Mesendoderm (in vitro differentiated cells): ENCODE results near the gene TMC1.
"Not testable (repeated sequence)": the region's sequence is repeated elsewhere in the genome, so short reads cannot be mapped to it uniquely, and the experiment has no call there.

Experiments
- DNase-seq: peaks from one replicate; pipeline ENCODE4 v3.0.0; 2013
- H2AK5ac ChIP-seq: 2 replicates; pipeline ENCODE4 v1.6.1; 2013; ENCODE audit warnings: low read length, inconsistent platforms
- H2BK120ac ChIP-seq: 2 replicates; pipeline ENCODE4 v1.6.1; 2013; ENCODE audit warnings: low read depth, mild to moderate bottlenecking, low read length, moderate library complexity, mixed read lengths
- H2BK15ac ChIP-seq: replicated peaks from 2 replicates; pipeline ENCODE4 v1.6.1; 2013; ENCODE audit warnings: low read depth, mild to moderate bottlenecking, moderate library complexity
- H2BK5ac ChIP-seq: 2 replicates; pipeline ENCODE4 v1.6.1; 2013; ENCODE audit warnings: low read length, inconsistent platforms
- H3K18ac ChIP-seq: 2 replicates; pipeline ENCODE4 v1.6.1; 2013; ENCODE audit warnings: mild to moderate bottlenecking, low read length, mixed read lengths
- H3K23ac ChIP-seq: one replicate; pipeline ENCODE4 v1.6.1; 2013; ENCODE audit warnings: low read length
- H3K27ac ChIP-seq: 2 replicates; pipeline ENCODE4 v1.5.1; 2013; ENCODE audit warnings: low read depth, mild to moderate bottlenecking, inconsistent platforms, low read length, moderate library complexity
- H3K27me3 ChIP-seq: 2 replicates; pipeline ENCODE4 v1.6.1; 2013; ENCODE audit warnings: low read length, control low read depth, mild to moderate bottlenecking, inconsistent platforms; ENCODE audit not compliant: insufficient read depth, poor library complexity
- H3K36me3 ChIP-seq: 2 replicates; pipeline ENCODE4 v1.6.1; 2013; ENCODE audit warnings: low read length, inconsistent platforms; ENCODE audit not compliant: control insufficient read depth, insufficient read depth
- H3K4ac ChIP-seq: one replicate; pipeline ENCODE4 v1.6.1; 2013; ENCODE audit warnings: low read depth, mild to moderate bottlenecking, low read length, moderate library complexity
- H3K4me1 ChIP-seq: 2 replicates; pipeline ENCODE4 v1.6.1; 2013; ENCODE audit warnings: low read depth, low read length, inconsistent platforms; ENCODE audit not compliant: control insufficient read depth
- H3K4me2 ChIP-seq: 2 replicates; pipeline ENCODE4 v1.6.1; 2013; ENCODE audit warnings: low read length
- H3K4me3 ChIP-seq: 2 replicates; pipeline ENCODE4 v1.5.1; 2013; ENCODE audit warnings: mild to moderate bottlenecking, low read length
- H3K56ac ChIP-seq: one replicate; pipeline ENCODE4 v1.6.1; 2013; ENCODE audit warnings: low read length
- H3K79me1 ChIP-seq: 2 replicates; pipeline ENCODE4 v1.6.1; 2013; ENCODE audit warnings: low read length, inconsistent platforms
- H3K79me2 ChIP-seq: 2 replicates; pipeline ENCODE4 v1.6.1; 2013; ENCODE audit warnings: mild to moderate bottlenecking, low read length; ENCODE audit not compliant: control insufficient read depth, insufficient read depth
- H3K9ac ChIP-seq: 2 replicates; pipeline ENCODE4 v1.6.1; 2013; ENCODE audit warnings: low read length, inconsistent platforms
- H4K5ac ChIP-seq: one replicate; pipeline ENCODE4 v1.6.1; 2013; ENCODE audit warnings: low read length
- H4K8ac ChIP-seq: one replicate; pipeline ENCODE4 v1.6.1; 2013; ENCODE audit warnings: low read depth, mild to moderate bottlenecking, control low read depth, low read length, moderate library complexity
- WGBS: extraction: QIAGEN DNeasy Blood & Tissue Kit; methylation state at CpG from one replicate; pipeline ENCODE4 v1.1.7; 2013; ENCODE audit warnings: low lambda C conversion rate, missing lambda C conversion rate; ENCODE audit not compliant: insufficient coverage; ENCODE audit errors: extremely low coverage; 5-methylcytosine and 5-hydroxymethylcytosine counted together

The TMC1 gene

GRCh38 chr9:72487665-72488064 is 33.7 kb upstream of the TMC1 start:
- H3K4me2 ChIP-seq, H3K36me3 ChIP-seq, H3K9ac ChIP-seq, H2BK15ac ChIP-seq, H2AK5ac ChIP-seq, H3K4ac ChIP-seq, H3K18ac ChIP-seq, H3K56ac ChIP-seq, H4K8ac ChIP-seq, H3K4me3 ChIP-seq, H3K27me3 ChIP-seq, H4K5ac ChIP-seq, H3K4me1 ChIP-seq, H3K23ac ChIP-seq, H3K79me1 ChIP-seq, H2BK120ac ChIP-seq, H2BK5ac ChIP-seq, H3K27ac ChIP-seq, DNase-seq, H3K79me2 ChIP-seq: not testable (repeated sequence)
- no CpG with 5 or more reads among the region's 4 CpGs for WGBS

GRCh38 chr9:72489986-72490385 is 31.4 kb upstream of the TMC1 start:
- no peaks in the 10 kb centered on the region for H3K36me3 ChIP-seq
- H3K4me3 ChIP-seq = no peak overlapping the region
- H3K4ac ChIP-seq = no peak overlapping the region
- no peak overlapping the region for H4K8ac ChIP-seq
- H3K79me2 ChIP-seq = no peaks in the 10 kb centered on the region
- H3K27me3 ChIP-seq = no peaks in the 10 kb centered on the region
- H2BK5ac ChIP-seq = no peak overlapping the region
- no peak overlapping the region for H3K56ac ChIP-seq
- H2BK15ac ChIP-seq = no peak overlapping the region
- DNase-seq = no peak
- H3K79me1 ChIP-seq = no peaks in the 10 kb centered on the region
- no CpG with 5 or more reads among the region's 1 CpG for WGBS
- H2AK5ac ChIP-seq = no peak overlapping the region
- H3K4me2 ChIP-seq = no peak overlapping the region
- H3K18ac ChIP-seq = no peak overlapping the region
- no peak overlapping the region for H3K23ac ChIP-seq
- no peaks in the 10 kb centered on the region for H3K4me1 ChIP-seq
- no peak overlapping the region for H2BK120ac ChIP-seq
- no peak overlapping the region for H4K5ac ChIP-seq
- no peak overlapping the region for H3K27ac ChIP-seq
- no peak overlapping the region for H3K9ac ChIP-seq

- no peak overlapping the region for H3K18ac ChIP-seq
These were observed 30.2 kb upstream of the TMC1 start for GRCh38 chr9:72491242-72491641.

GRCh38 chr9:72494051-72494450 is 27.4 kb upstream of the TMC1 start:
- Histone ChIP-seq H2BK5ac (no peak overlapping the region), H3K4me1 (no peaks in the 10 kb centered on the region), H2AK5ac (no peak overlapping the region), H4K5ac (no peak overlapping the region), H3K4ac (no peak overlapping the region), H3K36me3 (no peaks in the 10 kb centered on the region), H3K56ac (no peak overlapping the region), H3K27me3 (no peaks in the 10 kb centered on the region), H3K23ac (no peak overlapping the region), H3K18ac (no peak overlapping the region), H3K79me2 (no peaks in the 10 kb centered on the region), H3K27ac (no peak overlapping the region), H3K4me3 (no peak overlapping the region), H2BK120ac (no peak overlapping the region), H2BK15ac (no peak overlapping the region), H4K8ac (no peak overlapping the region), H3K9ac (no peak overlapping the region), H3K4me2 (no peak overlapping the region), H3K79me1 (no peaks in the 10 kb centered on the region)
- no peak for DNase-seq

More at GRCh38 chr9:72491242-72491641, 30.2 kb upstream of the TMC1 start:
- Histone ChIP-seq H3K36me3 (no peaks in the 10 kb centered on the region), H3K4me2 (no peak overlapping the region), H2BK5ac (no peak overlapping the region), H3K4ac (no peak overlapping the region), H2AK5ac (no peak overlapping the region), H3K79me1 (no peaks in the 10 kb centered on the region), H3K4me1 (no peaks in the 10 kb centered on the region), H2BK15ac (no peak overlapping the region), H3K4me3 (no peak overlapping the region), H3K23ac (no peak overlapping the region), H3K56ac (no peak overlapping the region), H3K27ac (no peak overlapping the region), H4K5ac (no peak overlapping the region), H4K8ac (no peak overlapping the region), H2BK120ac (no peak overlapping the region), H3K27me3 (no peaks in the 10 kb centered on the region), H3K9ac (no peak overlapping the region), H3K79me2 (no peaks in the 10 kb centered on the region)
- DNase-seq = no peak
- WGBS = no CpG with 5 or more reads among the region's 2 CpGs

GRCh38 chr9:72497447-72498046 is 23.9 kb upstream of the TMC1 start:
- Histone ChIP-seq H4K5ac (no peak overlapping the region), H3K79me1 (no peaks in the 10 kb centered on the region), H2AK5ac (no peak overlapping the region), H2BK5ac (no peak overlapping the region), H3K4ac (no peak overlapping the region), H2BK120ac (no peak overlapping the region), H3K27ac (no peak overlapping the region), H3K56ac (no peak overlapping the region), H3K4me2 (no peak overlapping the region), H3K23ac (no peak overlapping the region), H2BK15ac (no peak overlapping the region), H3K18ac (no peak overlapping the region), H3K4me3 (no peak overlapping the region), H3K79me2 (no peaks in the 10 kb centered on the region), H3K36me3 (no peaks in the 10 kb centered on the region), H3K9ac (no peak overlapping the region), H4K8ac (no peak overlapping the region), H3K4me1 (no peaks in the 10 kb centered on the region), H3K27me3 (no peaks in the 10 kb centered on the region)
- WGBS = no CpG with 5 or more reads among the region's 9 CpGs
- DNase-seq = no peak

- Histone ChIP-seq H3K4me2 (no peak overlapping the region), H3K4me3 (no peak overlapping the region), H3K56ac (no peak overlapping the region), H3K27me3 (no peaks in the 10 kb centered on the region), H3K4me1 (no peaks in the 10 kb centered on the region), H2BK15ac (no peak overlapping the region), H3K18ac (no peak overlapping the region), H3K23ac (no peak overlapping the region), H3K79me2 (no peaks in the 10 kb centered on the region), H3K36me3 (no peaks in the 10 kb centered on the region), H2AK5ac (no peak overlapping the region), H3K79me1 (no peaks in the 10 kb centered on the region), H3K9ac (no peak overlapping the region), H2BK5ac (no peak overlapping the region), H3K4ac (no peak overlapping the region), H2BK120ac (no peak overlapping the region), H4K5ac (no peak overlapping the region), H4K8ac (no peak overlapping the region), H3K27ac (no peak overlapping the region)
- WGBS = no CpG with 5 or more reads among the region's 3 CpGs
- no peak for DNase-seq
These were observed 14.8 kb upstream of the TMC1 start for GRCh38 chr9:72506615-72507014.
